HUES6 (cell line): Measurements from ENCODE around the gene DENND5B.
"Not testable (repeated sequence)": the region's sequence is repeated elsewhere in the genome, so short reads cannot be mapped to it uniquely, and the experiment has no call there.

Source experiments
- H3K27ac ChIP-seq: 2 replicates; pipeline ENCODE4 v1.7.0; 2013; ENCODE audit warnings: low read depth, mild to moderate bottlenecking, low read length, inconsistent platforms
- H3K27me3 ChIP-seq: 2 replicates; pipeline ENCODE4 v1.6.1; 2013; ENCODE audit warnings: low read length; ENCODE audit not compliant: control insufficient read depth, insufficient read depth
- H3K36me3 ChIP-seq: 2 replicates; pipeline ENCODE4 v1.6.1; 2013; ENCODE audit warnings: low read length; ENCODE audit not compliant: control insufficient read depth, insufficient read depth
- H3K4me1 ChIP-seq: 2 replicates; pipeline ENCODE4 v1.6.1; 2013; ENCODE audit warnings: low read length; ENCODE audit not compliant: control insufficient read depth, insufficient read depth
- H3K4me3 ChIP-seq: 2 replicates; pipeline ENCODE4 v1.5.1; 2013; ENCODE audit warnings: low read depth, low read length
- H3K9ac ChIP-seq: one replicate; pipeline ENCODE4 v1.6.1; 2013; ENCODE audit warnings: mild to moderate bottlenecking, low read length
- H3K9me3 ChIP-seq: 2 replicates; pipeline ENCODE4 v1.6.1; 2013; ENCODE audit warnings: low read depth, low read length; ENCODE audit not compliant: control insufficient read depth, insufficient read depth

DENND5B gene

GRCh38 chr12:31386364-31386777 is 204.6 kb downstream of the DENND5B start:
- Histone ChIP-seq H3K4me3 (peak overlapping the region; percentile 50), H3K9me3 (no peaks in the 10 kb centered on the region), H3K9ac (peak overlapping the region; percentile 87), H3K4me1 (peaks cover 57% of the 10 kb centered on the region), H3K27me3 (no peaks in the 10 kb centered on the region), H3K27ac (peak overlapping the region; percentile 99), H3K36me3 (no peaks in the 10 kb centered on the region)

GRCh38 chr12:31377210-31377609 is 213.7 kb downstream of the DENND5B start:
- not testable (repeated sequence) for H3K36me3 ChIP-seq, H3K4me1 ChIP-seq, H3K9ac ChIP-seq, H3K27ac ChIP-seq, H3K27me3 ChIP-seq, H3K9me3 ChIP-seq, H3K4me3 ChIP-seq

DNA sequence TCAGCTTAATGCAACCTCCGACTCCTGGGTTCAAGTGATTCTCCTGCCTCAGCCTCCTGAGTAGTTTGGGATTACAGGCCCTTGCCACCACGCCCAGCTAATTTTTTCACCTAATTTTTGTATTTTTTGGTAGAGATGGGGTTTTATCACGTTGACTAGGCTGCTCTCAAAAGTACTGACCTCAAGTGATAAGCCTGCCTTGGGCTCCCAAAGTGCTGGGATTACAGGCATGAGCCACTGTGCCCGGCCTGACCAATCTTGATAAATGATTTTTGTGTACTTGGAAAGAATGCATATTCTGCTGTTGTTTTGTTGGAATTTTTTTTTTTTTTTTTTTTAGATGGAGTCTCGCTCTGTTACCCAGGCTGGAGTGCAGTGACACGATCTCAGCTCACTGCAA is 215.5 kb downstream of the DENND5B start:
- H3K9ac ChIP-seq, H3K4me3 ChIP-seq, H3K27me3 ChIP-seq, H3K36me3 ChIP-seq, H3K9me3 ChIP-seq, H3K27ac ChIP-seq: not testable (repeated sequence)
- peaks cover 15% of the 10 kb centered on the region for H3K4me1 ChIP-seq

DNA sequence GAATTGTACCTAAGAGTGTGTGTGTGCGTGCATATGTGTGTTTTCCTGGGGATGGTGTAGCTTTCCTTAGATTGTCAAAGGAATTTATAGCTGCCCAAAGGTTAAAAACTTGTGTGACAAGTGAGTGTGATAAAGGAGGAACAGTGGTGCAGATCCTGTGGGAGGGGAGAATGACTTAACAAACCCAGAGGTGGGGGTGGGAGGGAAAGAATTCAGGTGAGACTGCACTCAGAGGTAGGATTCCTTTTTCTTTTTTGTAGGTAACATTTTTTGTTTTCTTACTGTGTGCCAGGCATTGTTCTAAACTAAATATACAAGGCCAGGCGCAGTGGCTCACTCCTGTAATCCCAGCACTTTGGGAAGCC is 219.7 kb downstream of the DENND5B start:
- H3K36me3 ChIP-seq, result no peaks in the 10 kb centered on the region
- peak overlapping the region; percentile 90 for H3K9ac ChIP-seq
- peak overlapping the region; percentile 52 for H3K4me3 ChIP-seq
- H3K27me3 ChIP-seq, result no peaks in the 10 kb centered on the region
- peak overlapping the region; percentile 88 for H3K27ac ChIP-seq
- H3K9me3 ChIP-seq, result no peaks in the 10 kb centered on the region
- H3K4me1 ChIP-seq, result peaks cover 36% of the 10 kb centered on the region

GRCh38 chr12:31370531-31371255 is 220.2 kb downstream of the DENND5B start:
- Histone ChIP-seq H3K9ac (peak overlapping the region; percentile 90), H3K9me3 (no peaks in the 10 kb centered on the region), H3K27me3 (no peaks in the 10 kb centered on the region), H3K36me3 (no peaks in the 10 kb centered on the region), H3K27ac (peak overlapping the region; percentile 88), H3K4me3 (peak overlapping the region; percentile 52), H3K4me1 (peaks cover 36% of the 10 kb centered on the region)

GRCh38 chr12:31369712-31370521 is 221.0 kb downstream of the DENND5B start:
- Histone ChIP-seq H3K36me3 (no peaks in the 10 kb centered on the region), H3K4me1 (peaks cover 38% of the 10 kb centered on the region), H3K27ac (peak overlapping the region; percentile 88), H3K9me3 (no peaks in the 10 kb centered on the region), H3K4me3 (peak overlapping the region; percentile 52), H3K9ac (peak overlapping the region; percentile 90), H3K27me3 (no peaks in the 10 kb centered on the region)

DNA sequence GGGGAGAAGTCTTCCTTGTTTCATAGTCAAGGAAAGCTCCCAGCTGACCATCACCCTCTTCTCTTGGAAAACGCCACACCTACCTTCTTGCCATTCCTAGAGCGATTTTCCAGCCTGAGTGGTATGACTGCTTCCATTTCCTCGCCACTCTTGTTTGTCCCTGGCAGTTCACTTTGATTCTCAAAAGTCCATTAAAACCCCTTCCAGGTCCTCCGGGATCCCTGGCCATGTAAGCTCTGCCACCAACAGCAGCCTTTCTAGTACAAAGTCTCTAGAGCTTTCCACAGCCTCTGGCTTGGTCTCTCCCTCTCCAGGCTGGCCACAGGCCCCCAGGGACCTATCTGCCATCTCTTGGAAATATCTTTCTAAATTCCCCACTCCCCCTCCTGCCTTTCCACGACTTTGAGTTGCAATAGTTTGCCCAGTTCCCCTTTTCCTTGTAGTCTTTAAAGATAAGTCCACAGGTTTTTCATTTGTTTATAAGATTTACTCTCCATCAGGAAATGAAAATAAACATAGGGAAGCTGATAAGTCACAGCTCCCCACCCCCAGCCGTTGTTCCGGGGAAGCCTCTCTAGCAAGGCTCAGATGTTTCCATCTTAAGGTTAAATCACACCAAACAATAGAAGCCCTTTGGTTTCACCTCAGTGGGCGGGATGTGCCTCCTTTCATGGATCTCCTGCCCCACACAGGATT is 222.1 kb downstream of the DENND5B start:
- Histone ChIP-seq H3K27ac (peak overlapping the region; percentile 88), H3K9ac (peak overlapping the region; percentile 90), H3K36me3 (no peaks in the 10 kb centered on the region), H3K4me3 (peak overlapping the region; percentile 52), H3K27me3 (no peaks in the 10 kb centered on the region), H3K9me3 (no peaks in the 10 kb centered on the region), H3K4me1 (peaks cover 45% of the 10 kb centered on the region)

DNA sequence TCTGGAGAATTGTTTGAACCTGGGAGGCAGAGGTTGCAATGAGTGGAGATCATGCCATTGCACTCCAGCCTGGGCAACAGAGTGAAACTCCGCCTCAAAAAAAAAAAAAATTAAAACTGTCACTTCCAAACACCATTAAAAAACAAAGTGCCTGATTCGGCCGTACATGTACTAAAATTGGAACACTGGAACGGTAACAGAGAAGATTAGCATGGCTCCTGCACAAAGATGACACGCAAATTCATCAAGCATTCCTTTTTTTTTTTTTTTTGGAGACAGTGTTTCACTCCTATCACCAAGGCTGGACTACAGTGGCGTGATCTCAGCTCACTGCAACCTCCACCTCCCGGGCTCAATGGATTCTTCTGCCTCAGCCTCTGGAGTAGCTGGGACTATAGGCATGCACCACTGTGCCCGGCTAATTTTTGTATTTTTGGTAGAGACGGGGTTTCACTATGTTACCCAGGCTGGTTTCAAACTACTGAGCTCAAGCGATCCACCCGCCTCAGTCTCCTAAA is 224.8 kb downstream of the DENND5B start:
- Histone ChIP-seq H3K4me1 (peaks cover 57% of the 10 kb centered on the region), H3K27me3 (no peaks in the 10 kb centered on the region), H3K9ac (no peak overlapping the region), H3K4me3 (no peak overlapping the region), H3K36me3 (no peaks in the 10 kb centered on the region), H3K9me3 (no peaks in the 10 kb centered on the region), H3K27ac (no peak overlapping the region)

DNA sequence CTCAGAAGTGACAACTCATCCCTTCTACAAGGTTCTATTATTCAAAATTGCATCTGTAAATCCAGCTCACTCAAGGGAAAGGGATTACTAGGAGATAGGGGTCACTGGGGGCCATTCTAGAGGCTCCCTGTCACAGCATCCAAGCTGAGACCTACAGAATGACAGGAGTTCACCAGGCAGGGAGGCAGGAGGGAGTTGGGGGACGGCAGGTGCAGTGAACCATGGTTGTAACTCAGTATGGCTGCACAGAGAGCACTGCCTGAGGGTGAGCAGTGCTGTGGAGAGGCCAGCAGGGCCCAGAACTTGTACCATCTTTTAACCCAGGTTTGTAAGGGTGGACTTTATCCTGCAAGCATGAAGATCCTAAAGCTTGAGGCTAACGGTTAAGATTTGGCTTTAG is 227.1 kb downstream of the DENND5B start:
- Histone ChIP-seq H3K27ac (no peak overlapping the region), H3K36me3 (no peaks in the 10 kb centered on the region), H3K27me3 (no peaks in the 10 kb centered on the region), H3K4me3 (no peak overlapping the region), H3K9me3 (no peaks in the 10 kb centered on the region), H3K9ac (no peak overlapping the region), H3K4me1 (peaks cover 35% of the 10 kb centered on the region)

DNA sequence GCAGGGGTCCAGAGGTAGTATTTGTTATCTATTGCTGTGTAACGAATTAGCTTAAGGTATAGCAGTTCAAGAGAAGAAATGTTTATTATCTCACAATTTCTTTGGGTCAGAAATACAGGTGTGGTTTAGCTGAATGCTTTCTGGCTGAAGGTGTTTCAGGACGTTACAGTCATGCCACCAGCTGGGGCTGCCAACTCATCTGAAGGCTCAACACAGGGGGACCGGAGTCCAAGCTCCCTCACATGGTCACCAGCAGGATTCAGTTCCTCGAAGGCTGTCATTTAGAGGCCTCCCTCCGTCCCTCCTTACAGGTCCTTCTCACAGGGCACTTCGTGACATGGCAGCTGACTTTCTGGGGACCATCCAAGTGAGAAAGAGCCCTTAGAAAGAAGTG is 227.5 kb downstream of the DENND5B start:
- no peaks in the 10 kb centered on the region for H3K27me3 ChIP-seq
- no peak overlapping the region for H3K9ac ChIP-seq
- H3K9me3 ChIP-seq, result no peaks in the 10 kb centered on the region
- no peaks in the 10 kb centered on the region for H3K36me3 ChIP-seq
- peaks cover 31% of the 10 kb centered on the region for H3K4me1 ChIP-seq
- no peak overlapping the region for H3K4me3 ChIP-seq
- H3K27ac ChIP-seq, result no peak overlapping the region
